Panc1 (cell line): ENCODE results near the gene ZMYND12.

Source experiments
- CTCF ChIP-seq: fragments of 450-650 bp; IDR thresholded peaks from 2 replicates; pipeline ENCODE4 v1.5.1; 2017; ENCODE audit warnings: mild to moderate bottlenecking
- POLR2AphosphoS5 ChIP-seq: IDR thresholded peaks from 2 replicates; pipeline ENCODE4 v1.6.1; 2012; ENCODE audit warnings: mild to moderate bottlenecking, low read depth, low read length, moderate library complexity

GRCh38 chr1:42420121-42420520, 35.7 kb downstream of the ZMYND12 start:
- no peak for TF ChIP-seq CTCF
- no peak for TF ChIP-seq POLR2AphosphoS5
